ENCODE data around the gene TRMU.
"Not testable (repeated sequence)": the region's sequence is repeated elsewhere in the genome, so short reads cannot be mapped to it uniquely, and the experiment has no call there.

TRMU gene

GRCh38 chr22:46387748-46388147 lies 52.2 kb downstream of the TRMU start:
- DNase-seq (ENCODE audit: low read depth, low spot score) = no peak

- DNase-seq (ENCODE audit: low read depth, low spot score) = no peak
Measured at GRCh38 chr22:46388647-46389046, 53.1 kb downstream of the TRMU start.

- no peak for DNase-seq (ENCODE audit: low read depth, low spot score)
Measured at GRCh38 chr22:46389081-46389480, 53.6 kb downstream of the TRMU start.

DNA sequence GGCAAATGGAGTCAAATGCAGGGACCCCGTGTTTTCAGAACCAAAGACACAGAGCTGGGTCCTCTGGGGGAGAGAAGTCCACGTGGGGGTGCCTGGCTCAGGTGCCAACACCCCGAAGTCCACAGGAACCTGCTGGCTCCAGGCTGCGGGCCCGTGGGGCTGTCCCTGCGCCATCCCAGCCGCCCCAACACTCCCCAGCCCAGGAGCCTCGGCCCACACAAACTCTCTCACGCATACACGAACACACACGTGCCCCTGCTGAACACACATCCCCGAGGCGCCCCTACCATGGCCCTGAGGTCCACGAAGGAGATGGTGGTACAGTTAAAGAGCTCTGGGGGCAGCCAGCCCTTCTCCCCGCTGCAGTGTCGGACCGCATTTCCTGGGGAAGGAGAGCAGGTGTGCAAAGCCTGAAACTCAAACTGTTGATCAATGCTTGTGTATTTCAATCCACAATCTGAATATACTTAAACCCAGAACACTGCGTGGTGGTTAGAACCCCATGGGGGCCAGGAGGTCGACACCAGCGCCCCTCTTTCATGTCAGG lies 54.7 kb downstream of the TRMU start:
- DNase-seq (ENCODE audit: low read depth, low spot score) = no peak

DNA sequence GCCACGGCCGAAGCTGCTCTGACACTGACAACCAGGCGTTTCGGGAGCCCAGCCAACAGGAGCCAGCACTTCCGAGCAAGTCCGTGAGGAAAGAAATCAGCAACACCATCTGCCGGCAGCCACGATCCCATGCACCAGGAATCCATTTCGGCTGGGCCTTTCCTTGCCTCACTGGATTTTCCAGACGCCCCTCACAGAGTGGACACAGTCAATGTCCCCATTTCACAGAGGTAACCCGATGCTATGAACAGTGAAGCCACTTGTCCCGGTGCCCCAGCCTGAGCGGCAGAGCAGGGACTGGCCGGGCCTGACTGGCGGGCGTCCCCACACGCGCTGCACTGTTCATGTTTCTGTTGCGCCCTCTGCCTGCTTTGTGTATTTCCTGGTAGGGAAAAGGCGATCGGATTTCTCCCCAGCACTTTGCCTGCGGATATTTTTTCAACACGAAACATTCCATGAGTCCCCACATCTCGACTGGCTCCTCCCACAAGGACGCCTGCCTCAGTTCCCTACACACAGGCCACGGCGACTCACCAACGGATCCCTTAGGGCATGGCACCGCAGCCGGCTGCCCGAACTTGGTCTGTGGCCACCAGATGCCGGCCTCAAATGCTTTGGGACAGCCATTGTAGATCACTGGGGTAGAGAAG lies 55.3 kb downstream of the TRMU start:
- peak; percentile 18 for DNase-seq (ENCODE audit: low read depth, low spot score)

DNA sequence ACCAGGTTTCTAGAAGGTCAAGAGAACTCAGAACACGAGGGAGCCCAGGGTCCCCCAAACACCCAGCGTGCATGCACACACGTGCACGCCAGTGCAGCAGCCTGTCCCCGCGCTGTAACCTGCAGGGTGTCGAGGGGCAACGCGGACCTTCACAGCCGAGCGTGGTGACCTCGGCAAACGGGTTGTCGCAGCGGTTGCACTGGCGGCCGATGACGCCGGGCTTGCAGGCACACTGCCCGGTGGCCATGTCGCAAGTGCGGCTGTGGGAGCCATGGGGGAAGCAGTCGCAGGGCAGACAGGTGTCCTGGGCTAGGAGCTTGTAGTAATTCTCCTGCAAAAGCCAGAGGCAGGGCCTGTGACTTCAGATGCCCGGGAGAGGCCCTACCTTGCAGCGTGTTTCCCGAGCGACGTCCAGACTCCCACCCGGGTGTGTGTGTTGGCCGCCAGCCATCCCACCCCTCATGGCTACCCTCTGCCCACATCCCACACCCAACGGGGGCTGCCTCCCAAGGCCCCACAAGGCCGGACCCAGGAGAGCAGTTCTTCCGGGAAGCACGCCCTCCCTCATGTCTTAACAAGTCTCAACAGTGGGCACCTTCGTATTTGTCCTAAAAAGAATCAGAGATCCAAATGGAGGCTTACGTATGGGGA lies 56.1 kb downstream of the TRMU start:
- DNase-seq (ENCODE audit: low read depth, low spot score) = no peak

GRCh38 chr22:46392137-46392844 lies 56.8 kb downstream of the TRMU start:
- DNase-seq (ENCODE audit: low read depth, low spot score) = no peak

DNA sequence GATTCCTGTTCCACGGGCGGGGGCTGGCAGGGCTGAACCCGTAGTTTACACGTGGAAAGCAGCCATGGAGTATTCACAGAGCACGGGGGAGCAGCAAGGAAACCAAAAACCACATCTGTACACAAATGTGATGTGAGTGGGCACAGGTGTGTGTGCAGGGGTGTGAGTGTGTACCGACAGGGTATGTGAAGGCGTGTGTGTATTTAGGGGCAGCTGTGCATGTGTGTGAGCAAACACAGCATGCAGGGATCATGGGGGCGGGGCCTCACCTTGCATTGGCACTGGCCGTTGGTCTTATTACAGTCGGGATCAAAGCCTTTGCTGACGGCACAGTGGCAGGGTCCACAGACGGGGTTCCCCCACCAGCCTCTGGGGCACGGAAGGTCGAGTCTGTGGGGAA lies 58.4 kb downstream of the TRMU start:
- DNase-seq (ENCODE audit: low read depth, low spot score) = no peak

DNA sequence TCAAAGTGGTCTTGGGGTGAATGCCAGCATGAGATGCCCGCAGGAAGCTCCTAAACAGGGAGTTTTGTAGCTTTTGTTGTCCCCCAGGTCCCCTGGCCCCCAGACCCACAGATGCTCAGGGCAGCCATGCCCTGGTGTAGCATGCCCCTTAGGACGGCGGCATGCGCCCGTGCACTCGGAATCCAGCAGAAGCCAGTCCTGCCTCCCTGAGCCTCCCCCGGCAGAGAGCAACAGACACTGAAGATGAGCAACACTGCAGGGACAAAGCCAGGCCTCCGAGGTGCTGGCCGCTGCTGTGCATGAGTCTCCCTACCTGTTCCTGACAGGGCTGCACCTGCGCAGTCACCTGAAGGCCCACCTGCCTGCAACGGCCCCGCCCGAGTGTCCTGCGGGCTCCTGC lies 59.1 kb downstream of the TRMU start:
- DNase-seq (ENCODE audit: low read depth, low spot score) = no peak

DNA sequence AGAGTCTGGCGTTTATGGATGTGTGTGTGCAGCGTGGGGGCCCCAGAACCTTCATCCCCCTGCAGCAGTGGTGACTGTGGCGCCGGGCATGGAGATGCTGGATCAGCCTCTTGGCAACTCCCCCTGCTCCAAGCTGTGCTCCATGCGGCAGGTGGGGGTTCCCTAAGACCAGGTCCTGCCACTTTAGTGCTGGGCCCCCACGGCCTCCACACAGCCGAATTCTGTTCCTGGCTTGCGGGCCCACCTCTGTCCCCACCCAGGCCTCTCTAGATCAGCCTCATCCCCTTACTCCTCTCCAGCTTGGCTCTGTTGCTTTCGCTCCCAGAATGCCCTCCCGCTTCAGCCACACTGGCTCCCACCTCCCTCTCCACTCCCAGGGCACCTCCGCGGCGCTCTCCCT lies 59.6 kb downstream of the TRMU start:
- no peak for DNase-seq (ENCODE audit: low read depth, low spot score)

DNA sequence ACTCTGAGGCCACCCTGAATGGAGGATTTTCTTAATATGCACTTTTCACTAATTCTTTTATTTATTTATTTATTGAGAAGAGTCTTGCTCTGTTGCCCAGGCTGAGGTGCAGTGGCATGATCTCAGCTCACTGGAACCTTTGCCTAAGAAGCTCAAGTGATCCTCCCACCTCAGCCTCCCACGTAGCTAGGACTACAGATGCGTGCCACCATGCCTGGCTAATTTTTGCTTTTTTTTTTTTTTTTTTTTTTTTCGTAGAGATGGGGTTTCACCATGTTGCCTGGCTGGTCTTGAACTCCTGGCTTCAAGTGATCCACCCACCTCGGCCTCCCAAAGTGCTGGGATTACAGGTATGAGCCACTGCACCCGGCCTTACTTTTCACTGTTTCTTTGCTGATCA lies 61.5 kb downstream of the TRMU start:
- not testable (repeated sequence) for DNase-seq (ENCODE audit: low read depth, low spot score)

DNA sequence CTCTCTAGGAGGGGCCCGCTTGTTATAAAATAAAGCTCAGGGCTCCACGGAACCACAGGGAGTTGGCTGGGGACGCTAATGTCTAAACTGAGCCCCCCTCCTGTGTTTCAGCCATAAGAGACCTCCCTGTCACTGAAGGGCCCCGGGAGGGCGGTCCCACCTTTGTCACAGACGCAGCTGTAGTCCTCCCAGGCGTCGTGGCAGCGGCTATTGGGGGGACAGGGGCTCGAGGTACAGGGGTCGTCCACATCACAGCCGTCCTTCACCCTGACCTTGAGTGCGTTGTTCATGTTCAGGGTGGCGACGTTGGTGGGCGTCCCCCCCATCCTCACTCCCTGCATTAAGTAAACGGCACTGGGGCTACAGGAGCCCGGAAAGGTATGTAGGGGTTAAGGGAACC lies 62.0 kb downstream of the TRMU start:
- no peak for DNase-seq (ENCODE audit: low read depth, low spot score)

DNA sequence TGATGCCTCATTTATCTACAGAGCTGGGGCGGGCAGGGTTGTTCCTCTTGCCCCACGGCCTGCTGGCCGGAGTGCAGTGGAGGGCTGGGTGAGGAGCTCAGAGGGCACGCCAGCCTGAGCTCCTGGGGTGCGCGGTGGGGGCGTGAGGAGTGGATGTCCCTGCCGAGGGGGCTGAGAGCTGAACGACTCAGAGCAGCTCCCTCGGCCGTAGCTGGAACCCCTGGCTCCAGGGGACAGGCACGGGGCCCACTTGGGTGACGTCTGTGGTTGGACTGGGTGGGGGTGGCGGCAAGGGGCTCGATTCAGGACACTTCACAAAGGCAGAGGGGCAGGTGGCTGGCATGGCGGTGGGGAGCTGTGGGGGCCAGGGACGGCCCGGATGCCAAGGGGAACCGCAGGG lies 62.4 kb downstream of the TRMU start:
- no peak for DNase-seq (ENCODE audit: low read depth, low spot score)

- no peak for DNase-seq (ENCODE audit: low read depth, low spot score)
Measured at GRCh38 chr22:46399251-46400024, 63.9 kb downstream of the TRMU start.

DNA sequence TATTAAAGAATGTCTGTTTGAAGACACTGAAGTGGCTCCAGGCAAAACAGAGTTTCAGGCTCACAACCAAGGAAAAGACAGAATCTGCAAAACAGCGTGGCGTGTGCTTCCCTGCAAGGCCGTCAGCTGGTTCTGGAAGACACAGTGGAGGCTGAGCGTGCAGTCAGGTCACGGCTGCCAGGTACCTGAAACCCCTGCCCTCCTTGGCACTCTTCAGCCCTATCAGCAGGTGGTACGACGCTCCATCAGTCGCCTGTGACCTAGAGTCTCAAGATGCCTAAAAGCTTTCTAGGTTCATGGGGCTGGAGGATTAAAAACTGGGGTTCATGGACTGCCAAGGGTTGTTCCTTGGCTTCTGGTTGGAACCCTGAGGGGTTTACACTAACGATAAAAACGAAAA lies 65.9 kb downstream of the TRMU start:
- DNase-seq (ENCODE audit: low read depth, low spot score) = no peak

GRCh38 chr22:46402505-46402904 lies 67.0 kb downstream of the TRMU start:
- no peak for DNase-seq (ENCODE audit: low read depth, low spot score)

DNA sequence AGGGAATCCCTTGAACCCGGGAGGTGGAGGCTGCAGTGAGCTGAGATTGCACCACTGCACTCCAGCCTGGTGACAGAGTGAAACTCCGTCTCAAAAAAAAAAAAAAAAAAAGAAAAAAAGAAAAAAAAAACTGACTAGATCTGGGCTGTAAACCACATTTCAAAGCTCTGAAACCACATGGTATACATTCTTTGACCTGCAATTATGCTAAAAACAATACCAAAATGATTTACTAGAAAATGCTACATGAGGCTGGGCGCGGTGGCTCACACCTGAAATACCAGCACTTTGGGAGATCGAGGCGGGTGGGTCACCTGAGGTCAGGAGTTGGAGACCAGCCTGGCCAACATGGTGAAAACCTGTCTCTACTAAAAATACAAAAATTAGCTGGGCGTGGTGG lies 68.4 kb downstream of the TRMU start:
- not testable (repeated sequence) for DNase-seq (ENCODE audit: low read depth, low spot score)

GRCh38 chr22:46405901-46406300 lies 70.4 kb downstream of the TRMU start:
- no peak for DNase-seq (ENCODE audit: low read depth, low spot score)

DNA sequence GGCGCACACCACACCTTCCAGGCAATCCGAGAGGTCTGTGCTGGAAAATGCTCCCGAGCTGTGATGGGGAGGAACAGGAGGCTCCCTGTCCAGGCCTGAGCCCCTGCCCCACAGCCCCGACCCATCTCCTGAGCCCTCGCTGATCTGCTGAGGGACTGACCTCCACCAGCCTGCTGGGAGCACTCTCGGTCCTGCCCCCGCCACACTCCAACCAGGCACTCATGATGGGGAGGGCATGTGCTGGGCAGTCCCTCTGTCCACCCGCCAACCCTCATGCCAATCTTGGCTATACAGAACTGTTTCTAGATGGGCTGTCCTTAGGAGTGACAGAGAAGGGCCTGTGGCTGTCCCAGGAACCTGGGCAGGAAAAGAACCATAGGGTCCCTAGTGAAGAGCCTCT lies 70.8 kb downstream of the TRMU start:
- DNase-seq (ENCODE audit: low read depth, low spot score) = no peak

- no peak for DNase-seq (ENCODE audit: low read depth, low spot score)
Measured at GRCh38 chr22:46406791-46407190, 71.3 kb downstream of the TRMU start.

Measured in smooth muscle cell of the brain vasculature (primary cell).